ENCODE measurements around the gene AHR. TPM values are rescaled to one million over a fixed set of nuclear protein-coding genes. Genes with fewer than 3 reads are reported as not detected.
A peak's percentile ranks its signal among the peaks of the same experiment; 100 is the strongest.

The AHR gene
- 89.3 TPM for total RNA-seq
- long read RNA-seq, full-length matches to known transcripts: 1 of 21 reads
- long read RNA-seq, partial matches to known transcripts: 19 of 21 reads
- long read RNA-seq, other reads (novel, unspliced or antisense): 1 of 21 reads

GRCh38 chr7:17298102-17298839 is at the start of gene AHR:
Gene AHR, plus strand, starts transcription at chr7:17298652. Its CDS starts 613 bp downstream, at chr7:17299265.
- peak; percentile 96 for DNase-seq (ENCODE audit: low spot score)

- DNase-seq (ENCODE audit: low spot score): no peak
Observed at GRCh38 chr7:17253885-17254284, 44.6 kb upstream of the AHR start.

GRCh38 chr7:17255926-17256325 is 42.5 kb upstream of the AHR start:
- no peak for DNase-seq (ENCODE audit: low spot score)

GRCh38 chr7:17256375-17256774 is 42.1 kb upstream of the AHR start:
- DNase-seq (ENCODE audit: low spot score): no peak

GRCh38 chr7:17266565-17266964 is 31.9 kb upstream of the AHR start:
- no peak for DNase-seq (ENCODE audit: low spot score)

- DNase-seq (ENCODE audit: low spot score): no peak
Observed at GRCh38 chr7:17269341-17270221, 28.9 kb upstream of the AHR start.

GRCh38 chr7:17274551-17275245 is 23.8 kb upstream of the AHR start:
- DNase-seq (ENCODE audit: low spot score): no peak

- DNase-seq (ENCODE audit: low spot score): no peak
Observed at GRCh38 chr7:17275749-17276671, 22.4 kb upstream of the AHR start.

- no peak for DNase-seq (ENCODE audit: low spot score)
Observed at GRCh38 chr7:17279061-17279460, 19.4 kb upstream of the AHR start.

GRCh38 chr7:17289074-17289645 is 9.3 kb upstream of the AHR start:
- DNase-seq (ENCODE audit: low spot score): no peak

GRCh38 chr7:17292843-17293242 is 5.6 kb upstream of the AHR start:
- no peak for DNase-seq (ENCODE audit: low spot score)

GRCh38 chr7:17293481-17293880 is 5.0 kb upstream of the AHR start:
- no peak for DNase-seq (ENCODE audit: low spot score)

- no peak for DNase-seq (ENCODE audit: low spot score)
Observed at GRCh38 chr7:17297243-17297642, 1.2 kb upstream of the AHR start.

- peak; percentile 92 for DNase-seq (ENCODE audit: low spot score)
Observed at GRCh38 chr7:17298840-17299482, 509 bp downstream of the AHR start.

- no peak for DNase-seq (ENCODE audit: low spot score)
Observed at GRCh38 chr7:17299483-17299991, 1.1 kb downstream of the AHR start.

- no peak for DNase-seq (ENCODE audit: low spot score)
Observed at GRCh38 chr7:17300012-17300411, 1.6 kb downstream of the AHR start.

- no peak for DNase-seq (ENCODE audit: low spot score)
Observed at GRCh38 chr7:17300437-17300836, 2.0 kb downstream of the AHR start.

- DNase-seq (ENCODE audit: low spot score): no peak
Observed at GRCh38 chr7:17301471-17302456, 3.3 kb downstream of the AHR start.

All from mesenteric fat pad (tissue), 1 donor.